HG03354 (cell line): ENCODE measurements around the gene CYBB.
A peak's percentile ranks its signal among the peaks of the same experiment; 100 is the strongest.

Experiments
- ATAC-seq: cut with Tn5 transposase; IDR thresholded peaks from one replicate; pipeline ENCODE4 v1.9.1; 2021; ENCODE audit warnings: mild to moderate bottlenecking; ENCODE audit not compliant: unreplicated experiment, poor library complexity, severe bottlenecking

The CYBB gene

DNA sequence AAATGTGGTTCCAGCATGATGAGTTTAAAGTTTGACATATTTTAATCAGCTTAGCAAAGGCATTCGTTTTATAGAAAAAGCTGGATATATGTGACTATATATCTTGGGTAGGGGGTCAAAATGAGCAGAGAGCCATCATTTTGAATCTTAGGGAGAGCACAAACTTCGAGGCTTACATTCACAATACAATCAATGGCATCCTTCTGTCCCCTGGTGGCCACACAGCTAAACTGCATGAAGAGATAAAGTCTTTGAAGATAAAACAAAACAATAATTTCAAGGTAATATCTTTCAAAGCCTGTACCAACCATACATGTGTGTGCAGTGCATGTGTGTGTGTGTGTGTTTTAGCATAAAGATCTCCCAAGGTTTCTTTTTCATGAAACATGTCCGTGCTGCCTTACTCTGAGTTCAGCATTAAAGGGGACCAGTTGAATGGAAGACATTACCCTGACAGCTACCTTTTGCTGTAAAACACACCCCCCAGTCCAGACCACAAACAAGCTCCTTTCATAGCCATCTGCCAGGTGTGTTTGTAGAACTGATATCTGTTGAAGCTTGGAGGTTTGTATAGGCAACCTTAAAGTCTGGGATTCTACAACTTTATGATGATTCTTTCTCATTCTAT is 45.5 kb downstream of the CYBB start:
- ATAC-seq, result peak; percentile 76

DNA sequence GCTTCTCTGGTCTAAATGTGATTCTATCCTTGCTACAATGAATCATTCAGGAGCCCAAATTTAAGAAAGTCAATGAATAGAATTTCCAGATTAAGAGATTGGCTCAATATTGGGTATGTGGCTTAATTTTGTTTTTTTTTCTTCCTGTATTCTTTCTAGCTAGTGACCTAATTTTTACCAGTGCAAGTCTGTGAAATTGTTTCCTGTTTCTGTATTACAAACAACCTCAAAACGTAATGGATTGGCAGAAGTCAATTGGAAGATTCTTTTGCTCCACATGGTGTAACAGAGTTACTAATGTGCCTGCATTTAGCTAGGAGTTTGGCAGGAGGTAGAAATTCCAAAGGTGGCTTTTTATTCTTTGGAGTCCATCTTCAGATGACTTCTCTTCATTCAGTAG is 49.9 kb downstream of the CYBB start:
- ATAC-seq, result no peak

- no peak for ATAC-seq
Measured at GRCh38 chrX:37830371-37830770, 50.5 kb downstream of the CYBB start.

- no peak for ATAC-seq
Measured at GRCh38 chrX:37834937-37835336, 55.1 kb downstream of the CYBB start.

DNA sequence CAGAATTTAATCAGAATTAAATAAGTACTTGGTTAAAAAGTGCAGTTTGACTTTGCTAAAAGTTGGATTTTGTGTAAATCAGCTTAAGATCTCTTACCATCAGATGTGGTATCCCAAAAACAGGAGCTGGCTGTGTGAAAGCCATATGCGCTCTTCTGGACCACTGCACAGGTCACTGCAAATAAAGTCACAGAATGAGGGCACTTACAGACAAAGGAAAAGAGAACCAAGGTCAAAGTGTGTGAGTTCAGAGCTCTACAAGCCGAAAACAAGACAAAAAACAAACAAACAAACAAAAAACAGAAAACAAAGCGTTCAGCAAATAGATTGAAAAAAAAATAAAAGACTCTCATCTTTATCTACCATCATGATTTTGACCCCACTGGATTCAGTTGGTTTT is 61.1 kb downstream of the CYBB start:
- ATAC-seq, result no peak

GRCh38 chrX:37844622-37845021 is 64.8 kb downstream of the CYBB start:
- ATAC-seq, result no peak

DNA sequence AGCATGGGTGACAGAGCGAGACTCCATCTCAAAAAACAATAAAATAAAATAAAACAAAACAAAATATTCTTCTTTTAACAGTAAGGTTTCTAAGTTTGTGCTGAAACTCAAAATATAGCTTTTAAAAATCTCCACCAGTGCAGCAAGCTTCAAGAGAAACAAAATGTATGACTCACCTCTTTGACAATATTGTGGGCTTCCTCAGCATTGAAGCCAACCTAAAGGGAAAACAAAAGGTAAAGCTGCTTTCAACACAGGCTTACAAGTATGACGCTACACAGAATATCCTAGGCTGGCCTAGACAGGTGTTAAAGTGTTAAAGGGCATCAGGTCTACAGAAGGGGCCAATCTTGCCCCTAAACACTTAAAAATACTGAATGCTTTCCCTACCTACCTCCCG is 66.3 kb downstream of the CYBB start:
- no peak for ATAC-seq

DNA sequence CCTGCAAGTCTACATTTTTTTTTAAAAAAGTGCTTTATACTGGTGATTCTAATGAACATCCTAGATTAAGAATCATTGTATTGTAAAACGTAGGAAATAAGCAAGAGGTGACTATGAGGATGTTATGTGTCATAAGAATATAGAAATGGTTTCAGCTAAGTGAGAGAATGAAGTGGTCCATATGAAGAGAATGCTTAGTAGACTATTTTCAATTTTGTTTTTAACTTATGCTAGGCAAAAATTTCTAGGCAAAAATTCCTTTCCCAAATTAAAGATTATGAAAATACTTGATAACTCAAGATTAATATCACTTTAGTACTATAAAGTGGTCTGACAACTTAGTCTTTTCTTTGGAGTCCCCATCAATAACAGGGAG is 66.7 kb downstream of the CYBB start:
- ATAC-seq, result no peak

DNA sequence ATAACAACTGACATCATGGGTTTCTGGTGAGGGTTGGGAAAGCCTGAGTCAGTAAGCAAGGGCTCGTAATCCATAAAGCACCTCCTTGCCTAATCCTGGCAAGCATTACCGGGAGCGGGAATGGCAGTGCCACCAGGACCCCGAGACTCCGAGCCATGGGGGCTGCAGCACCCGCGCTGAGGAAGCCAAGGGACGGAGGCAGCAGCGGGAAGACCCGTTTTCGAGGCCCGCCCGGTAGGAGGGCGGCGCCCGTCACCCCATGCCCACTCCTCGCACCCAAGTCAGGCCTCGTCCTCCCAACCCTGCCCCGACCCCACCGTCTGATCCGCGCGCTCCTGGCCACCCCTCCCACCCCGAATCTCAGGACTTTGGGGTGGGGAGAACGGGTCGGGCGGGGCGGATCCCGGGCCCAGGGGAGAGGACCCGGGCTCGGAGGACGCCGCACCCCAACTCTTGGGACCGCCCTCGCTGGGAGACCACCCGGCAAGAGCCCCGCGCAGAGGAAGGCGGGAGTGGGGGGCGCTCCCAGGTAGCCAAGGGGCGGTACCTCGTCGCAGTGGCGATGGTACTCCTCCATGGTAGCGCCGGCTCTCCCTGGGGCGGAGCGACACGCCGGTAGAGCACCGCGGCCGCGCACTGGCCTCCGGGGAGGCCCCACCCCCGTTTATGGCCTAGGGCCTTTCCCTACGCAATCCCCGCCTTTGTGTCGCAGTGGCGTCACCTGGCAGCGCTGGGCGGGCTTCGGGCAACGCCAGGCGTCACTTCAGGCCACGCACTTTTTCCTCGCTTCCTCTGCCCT is 67.3 kb downstream of the CYBB start, which contains the start of gene DYNLT3:
Gene DYNLT3 (minus strand): TSS at position 638 of the 799 bp plus-strand sequence. CDS start 61 bp downstream, at position 577.
- ATAC-seq, result peak; percentile 99

- no peak for ATAC-seq
Measured at GRCh38 chrX:37847733-37848197, 67.9 kb downstream of the CYBB start.

DNA sequence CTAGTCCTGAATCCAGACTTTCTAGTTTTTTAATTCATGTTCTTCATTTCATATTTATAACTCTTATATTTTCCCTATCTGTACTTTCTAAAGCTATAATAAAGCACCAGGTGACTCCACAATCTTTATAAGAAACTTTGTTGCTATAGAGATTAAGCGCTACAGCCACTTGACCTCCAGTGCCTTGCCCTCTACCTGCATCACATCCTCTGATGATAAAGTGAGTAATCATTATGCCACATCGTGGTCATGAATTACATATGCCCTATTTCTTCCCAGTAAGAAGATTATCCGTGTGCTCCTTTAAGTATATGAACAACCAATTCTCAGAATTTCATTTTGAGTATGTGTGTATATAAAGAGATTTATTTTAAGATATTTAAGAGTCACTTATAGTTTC is 74.3 kb downstream of the CYBB start:
- ATAC-seq, result no peak

GRCh38 chrX:37854748-37855147 is 74.9 kb downstream of the CYBB start:
- ATAC-seq, result no peak

- no peak for ATAC-seq
Measured at GRCh38 chrX:37860721-37861120, 80.9 kb downstream of the CYBB start.

DNA sequence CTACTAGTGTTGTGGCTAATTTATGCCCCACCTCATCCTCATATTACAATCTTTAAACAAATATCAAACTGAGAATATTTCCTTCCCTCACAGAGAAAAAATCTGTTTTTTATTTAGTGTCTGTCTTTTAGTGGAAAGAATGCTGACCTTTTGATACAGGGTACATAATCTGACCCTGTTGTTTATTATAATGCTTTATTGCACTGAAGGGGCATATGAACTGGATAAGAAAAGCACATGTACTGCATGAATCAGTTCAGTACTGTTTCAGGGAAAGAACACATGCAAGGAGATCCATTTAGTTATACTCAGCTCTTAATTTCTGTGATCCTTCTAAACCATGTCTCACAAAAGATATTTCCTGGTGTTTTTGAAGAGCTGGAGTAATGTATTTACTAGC is 83.0 kb downstream of the CYBB start:
- ATAC-seq, result no peak
